Forelimb muscle (tissue), 1 donor: ENCODE results near the gene CBX1. TPM values are rescaled to one million over a fixed set of nuclear protein-coding genes. Genes with fewer than 3 reads are reported as not detected.
"Not testable (repeated sequence)": the region's sequence is repeated elsewhere in the genome, so short reads cannot be mapped to it uniquely, and the experiment has no call there.

Experiments
- DNase-seq: peaks from one replicate; pipeline ENCODE4 v3.0.0-alpha.2; 2013; ENCODE audit warnings: low read depth
- polyA plus RNA-seq: library from polyadenylated mRNA; unstranded; fragments of 120-200 nt; gene quantifications from one replicate; pipeline ENCODE4 v1.2.1, GENCODE V29; 2013; ENCODE audit not compliant: insufficient read length

CBX1 gene
- polyA plus RNA-seq, 1 donor = 68.7 TPM

- not testable (repeated sequence) for DNase-seq
These were observed 28.5 kb downstream of the CBX1 start for GRCh38 chr17:48072811-48073210.

- no peak for DNase-seq
These were observed 29.6 kb downstream of the CBX1 start for GRCh38 chr17:48071654-48072053.

- DNase-seq = no peak
These were observed 31.1 kb downstream of the CBX1 start for GRCh38 chr17:48070195-48070594.

- DNase-seq = no peak
These were observed 32.8 kb downstream of the CBX1 start for GRCh38 chr17:48068491-48068961.

- DNase-seq = not testable (repeated sequence)
These were observed 33.5 kb downstream of the CBX1 start for GRCh38 chr17:48067808-48068207.

GRCh38 chr17:48067245-48067644, 34.0 kb downstream of the CBX1 start:
- DNase-seq = no peak

GRCh38 chr17:48066656-48067055, 34.6 kb downstream of the CBX1 start:
- no peak for DNase-seq

GRCh38 chr17:48066192-48066591, 35.1 kb downstream of the CBX1 start:
- DNase-seq = no peak

- DNase-seq = no peak
These were observed 36.6 kb downstream of the CBX1 start for GRCh38 chr17:48064638-48065037.

- no peak for DNase-seq
These were observed 39.0 kb downstream of the CBX1 start for GRCh38 chr17:48062273-48062672.

- DNase-seq = no peak
These were observed 41.0 kb downstream of the CBX1 start for GRCh38 chr17:48060249-48060648.

GRCh38 chr17:48059125-48059668, 42.1 kb downstream of the CBX1 start:
- no peak for DNase-seq

- no peak for DNase-seq
These were observed 42.7 kb downstream of the CBX1 start for GRCh38 chr17:48058393-48059124.

GRCh38 chr17:48057626-48058025, 43.7 kb downstream of the CBX1 start:
- no peak for DNase-seq

GRCh38 chr17:48056879-48057278, 44.4 kb downstream of the CBX1 start:
- no peak for DNase-seq

GRCh38 chr17:48056246-48056745, 45.0 kb downstream of the CBX1 start:
- no peak for DNase-seq

GRCh38 chr17:48055531-48056245, 45.6 kb downstream of the CBX1 start:
- DNase-seq = no peak

GRCh38 chr17:48054238-48055185, 46.8 kb downstream of the CBX1 start:
- no peak for DNase-seq

GRCh38 chr17:48053758-48054237, 47.5 kb downstream of the CBX1 start:
- DNase-seq = no peak

- DNase-seq = no peak
These were observed 48.1 kb downstream of the CBX1 start for GRCh38 chr17:48052956-48053757.
